ENCODE measurements around the gene PCDHGB3.

- TF ChIP-seq POLR2A (IDR thresholded peaks at IDR 0.05), result no peak
- no peak for TF ChIP-seq CTCF (IDR thresholded peaks at IDR 0.05)
These were observed 12.6 kb downstream of the PCDHGB3 start, which contains the start of gene PCDHGA7 for GRCh38 chr5:141382469-141383294.
